ENCODE data around the gene COL18A1. TPM values are rescaled to one million over a fixed set of nuclear protein-coding genes. Genes with fewer than 3 reads are reported as not detected.

COL18A1 gene
- total and polyA plus RNA-seq, 9 of the 15 experiments (the other 6 are each of a cell fraction or from before 2014, with no cell fraction given), result 0.14 to 16.4 (median 2.0) TPM

DNA sequence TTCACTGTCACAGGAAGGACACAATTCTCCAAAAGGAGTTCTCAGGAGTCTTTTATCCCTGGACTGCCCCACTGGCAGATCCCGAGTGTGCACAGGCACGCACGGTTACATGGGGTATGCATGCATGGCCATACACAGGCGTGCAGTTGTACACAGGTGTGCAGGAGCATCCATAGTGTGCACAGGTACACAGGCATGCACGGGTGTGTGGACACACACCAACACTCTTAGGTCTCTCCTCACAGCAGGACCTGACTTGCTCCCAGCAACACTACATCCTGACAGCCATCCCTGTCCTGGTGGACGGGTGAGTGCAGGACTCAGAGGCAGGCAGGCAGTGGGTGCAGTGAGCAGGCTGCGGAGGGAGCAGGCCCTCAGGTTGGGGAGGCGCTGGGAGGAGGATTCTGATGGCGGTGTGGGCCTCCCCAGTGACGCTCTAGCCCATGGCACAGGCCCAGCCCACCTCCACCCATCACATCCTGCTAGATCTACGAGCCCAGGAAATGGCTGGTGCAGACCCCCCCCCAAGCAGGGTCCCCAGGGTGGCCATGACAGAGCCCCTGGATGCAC is 108.9 kb downstream of the COL18A1 start (continued):
- TF ChIP-seq, protein P1, sequence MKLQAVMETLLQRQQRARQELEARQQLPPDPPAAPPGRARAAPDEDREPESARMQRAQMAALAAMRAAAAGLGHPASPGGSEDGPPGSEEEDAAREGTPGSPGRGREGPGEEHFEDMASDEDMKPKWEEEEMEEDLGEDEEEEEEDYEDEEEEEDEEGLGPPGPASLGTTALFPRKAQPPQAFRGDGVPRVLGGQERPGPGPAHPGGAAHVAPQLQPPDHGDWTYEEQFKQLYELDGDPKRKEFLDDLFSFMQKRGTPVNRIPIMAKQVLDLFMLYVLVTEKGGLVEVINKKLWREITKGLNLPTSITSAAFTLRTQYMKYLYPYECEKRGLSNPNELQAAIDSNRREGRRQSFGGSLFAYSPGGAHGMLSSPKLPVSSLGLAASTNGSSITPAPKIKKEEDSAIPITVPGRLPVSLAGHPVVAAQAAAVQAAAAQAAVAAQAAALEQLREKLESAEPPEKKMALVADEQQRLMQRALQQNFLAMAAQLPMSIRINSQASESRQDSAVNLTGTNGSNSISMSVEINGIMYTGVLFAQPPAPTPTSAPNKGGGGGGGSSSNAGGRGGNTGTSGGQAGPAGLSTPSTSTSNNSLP (IDR thresholded peaks at IDR 0.05; ENCODE audit: borderline replicate concordance, low read depth, low read length), result no peak
- TF ChIP-seq SMAD2 (IDR thresholded peaks at IDR 0.05; ENCODE audit: low read depth, low read length) (no peak), NR3C1 (CRISPR knock-in tag; IDR thresholded peaks at IDR 0.05) (no peak)

DNA sequence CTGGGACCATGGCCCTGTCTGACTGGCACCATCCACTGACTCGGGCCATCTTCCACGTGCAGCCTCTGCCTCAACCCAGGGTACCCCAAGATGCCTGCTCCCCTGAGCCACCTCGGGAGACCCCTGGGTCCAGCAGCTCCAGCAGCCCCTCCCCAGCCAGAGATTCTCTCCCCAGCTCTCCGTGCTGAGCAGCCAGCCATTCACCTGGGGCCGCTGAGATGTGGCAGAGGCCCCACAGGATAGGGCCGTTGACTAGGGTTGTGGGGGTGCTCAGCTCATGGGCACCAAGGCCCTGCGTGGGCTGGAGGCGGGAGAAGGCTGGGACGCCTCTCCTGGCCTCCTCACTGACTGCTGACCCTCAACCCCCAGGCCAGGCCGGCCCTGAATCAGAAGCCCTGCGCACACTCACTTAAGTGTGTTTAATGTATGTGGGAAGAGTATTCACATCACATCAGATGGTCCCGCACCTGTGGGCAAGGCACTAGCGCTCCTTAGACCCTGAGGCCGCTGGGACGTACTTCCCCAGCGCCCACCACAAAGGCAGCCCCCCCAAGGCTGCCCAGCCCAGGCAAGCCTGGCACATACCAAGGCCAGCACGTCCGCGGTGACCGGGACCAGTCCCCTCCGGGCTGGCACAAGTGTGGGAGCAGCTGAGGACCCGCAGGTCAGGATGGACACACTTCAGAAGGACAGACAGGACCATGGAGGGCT is 109.5 kb downstream of the COL18A1 start:
- in situ Hi-C loops (cut with MboI), result no loop called here

More for the DNA sequence above, 109.5 kb downstream of the COL18A1 start:
- DNase-seq (ENCODE audit: extremely low read depth in 1 of 4, low spot score in 3 of 4) (no peak), FAIRE-seq (no peak), ATAC-seq (no peak)
- Histone ChIP-seq H3K27ac (ENCODE audit: extremely low read depth, low read depth, low read length) (no peak overlapping the region), H3K4me3 (no peak overlapping the region), H3K9ac (ENCODE audit: insufficient read depth in 1 of 2, low read depth in 2 of 2, low read length in 2 of 2) (peak overlapping the region in 1 of 2 experiments; percentile 55; a peak in 1 of 4 replicates), H3K36me3 (ENCODE audit: control insufficient read depth, insufficient read depth, low read length) (peaks cover 80% of the 10 kb centered on the region), H4K20me1 (replicated peaks; ENCODE audit: control insufficient read depth, insufficient read depth, low read length) (peaks cover 6% of the 10 kb centered on the region; the same call in 1 of the 2 replicates), H3K27me3 (ENCODE audit: control insufficient read depth in 2 of 2, insufficient read depth in 2 of 2, low read length in 2 of 2) (no peaks in the 10 kb centered on the region), H3K4me1 (replicated peaks in 1 of 2; ENCODE audit: control insufficient read depth in 2 of 2, insufficient read depth in 2 of 2, low read length in 2 of 2) (peaks cover 0 to 50% of the 10 kb centered on the region in 2 experiments; a peak in 2 of 5 replicates), H2AFZ (ENCODE audit: low read depth, low read length) (no peak overlapping the region), H3K9me1 (ENCODE audit: control insufficient read depth, insufficient read depth, low read length) (no peaks in the 10 kb centered on the region), H3K79me2 (ENCODE audit: control insufficient read depth, insufficient read depth, low read length) (peaks cover 13% of the 10 kb centered on the region; the same call in 2 of the 3 replicates), H3K4me2 (ENCODE audit: insufficient read depth, low read length) (no peak overlapping the region), H3K9me3 (replicated peaks; ENCODE audit: control insufficient read depth, insufficient read depth, low read depth, low read length) (no peaks in the 10 kb centered on the region)
- CTCF ChIA-PET (ENCODE audit: low intra/inter-chr PET ratio), result no interaction called here
- intact Hi-C loops (cut with micrococcal nuclease), result no loop called here
- TF ChIP-seq POLR2G (IDR thresholded peaks at IDR 0.05; ENCODE audit: low read depth, low read length) (peak; percentile 67), NONO (IDR thresholded peaks at IDR 0.05; ENCODE audit: low read depth in 2 of 2, low read length in 1 of 2) (no peak)
- no TSS peak for BruUV-seq (replicated peaks)
- POLR2A ChIA-PET, result no interaction called here
- 97% methylated on average over 22 of the region's 22 CpGs for WGBS (ENCODE audit: insufficient coverage, low coverage, missing lambda C conversion rate)
